NCI-H146 (cell line): ENCODE measurements around the gene PHLPP2.
A peak's percentile ranks its signal among the peaks of the same experiment; 100 is the strongest.

ENCODE experiments used
- DNase-seq: peaks from one replicate; lab custom pipeline; 2025; lab: John Stamatoyannopoulos, UW

Gene PHLPP2

GRCh38 chr16:71724320-71724751 lies at the start of gene PHLPP2:
Gene PHLPP2, minus strand, starts transcription at chr16:71724701. Its CDS starts 9,906 bp downstream, at chr16:71714795.
- no peak for DNase-seq

GRCh38 chr16:71771571-71771970 lies 47.1 kb upstream of the PHLPP2 start:
- no peak for DNase-seq

GRCh38 chr16:71769222-71769621 lies 44.7 kb upstream of the PHLPP2 start:
- DNase-seq: no peak

GRCh38 chr16:71767060-71767900 lies 42.8 kb upstream of the PHLPP2 start:
- no peak for DNase-seq

GRCh38 chr16:71762186-71762585 lies 37.7 kb upstream of the PHLPP2 start:
- DNase-seq: no peak

GRCh38 chr16:71761097-71761496 lies 36.6 kb upstream of the PHLPP2 start:
- no peak for DNase-seq

GRCh38 chr16:71758293-71758760 lies 33.8 kb upstream of the PHLPP2 start:
- no peak for DNase-seq

GRCh38 chr16:71754652-71755051 lies 30.2 kb upstream of the PHLPP2 start:
- no peak for DNase-seq

- no peak for DNase-seq
These were observed 29.6 kb upstream of the PHLPP2 start for GRCh38 chr16:71754108-71754507.

GRCh38 chr16:71748226-71748625 lies 23.7 kb upstream of the PHLPP2 start:
- DNase-seq: no peak

GRCh38 chr16:71746442-71747046 lies 22.0 kb upstream of the PHLPP2 start:
- no peak for DNase-seq

GRCh38 chr16:71738855-71739254 lies 14.4 kb upstream of the PHLPP2 start:
- DNase-seq: no peak

- no peak for DNase-seq
These were observed 13.0 kb upstream of the PHLPP2 start for GRCh38 chr16:71737501-71737900.

GRCh38 chr16:71734511-71734910 lies 10.0 kb upstream of the PHLPP2 start:
- no peak for DNase-seq

GRCh38 chr16:71732587-71732986 lies 8.1 kb upstream of the PHLPP2 start:
- DNase-seq: no peak

- no peak for DNase-seq
These were observed 3.2 kb upstream of the PHLPP2 start for GRCh38 chr16:71727551-71728324.

GRCh38 chr16:71726476-71727315 lies 2.2 kb upstream of the PHLPP2 start:
- no peak for DNase-seq

- DNase-seq: peak; percentile 86
These were observed 773 bp downstream of the PHLPP2 start for GRCh38 chr16:71723537-71724319.

- DNase-seq: peak; percentile 84
These were observed 1.5 kb downstream of the PHLPP2 start for GRCh38 chr16:71722801-71723536.
